ENCODE measurements around the gene LHFPL2. TPM values are rescaled to one million over a fixed set of nuclear protein-coding genes. Genes with fewer than 3 reads are reported as not detected.
A peak's percentile ranks its signal among the peaks of the same experiment; 100 is the strongest.

LHFPL2 gene
- polyA plus RNA-seq, 1 of the 3 experiments (the other 2 are of a cell fraction): 10.4 TPM

DNA sequence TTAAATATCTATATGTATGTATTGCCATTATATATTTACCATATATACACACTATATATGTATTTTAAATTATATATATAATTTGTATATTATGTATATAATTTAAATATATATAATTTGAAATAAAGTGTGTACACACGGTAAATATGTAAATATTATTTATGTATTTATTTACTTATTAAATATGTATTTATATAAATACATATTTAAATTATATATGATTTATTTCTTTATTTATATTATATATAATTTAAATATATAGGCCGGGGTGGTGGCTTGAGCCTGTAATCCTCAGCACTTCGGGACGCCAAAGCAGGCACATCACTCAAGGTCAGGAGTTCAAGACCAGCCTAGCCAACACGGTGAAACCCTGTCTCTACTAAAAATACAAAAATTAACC lies 31.3 kb upstream of the LHFPL2 start:
- H3K9ac ChIP-seq: no peak overlapping the region

DNA sequence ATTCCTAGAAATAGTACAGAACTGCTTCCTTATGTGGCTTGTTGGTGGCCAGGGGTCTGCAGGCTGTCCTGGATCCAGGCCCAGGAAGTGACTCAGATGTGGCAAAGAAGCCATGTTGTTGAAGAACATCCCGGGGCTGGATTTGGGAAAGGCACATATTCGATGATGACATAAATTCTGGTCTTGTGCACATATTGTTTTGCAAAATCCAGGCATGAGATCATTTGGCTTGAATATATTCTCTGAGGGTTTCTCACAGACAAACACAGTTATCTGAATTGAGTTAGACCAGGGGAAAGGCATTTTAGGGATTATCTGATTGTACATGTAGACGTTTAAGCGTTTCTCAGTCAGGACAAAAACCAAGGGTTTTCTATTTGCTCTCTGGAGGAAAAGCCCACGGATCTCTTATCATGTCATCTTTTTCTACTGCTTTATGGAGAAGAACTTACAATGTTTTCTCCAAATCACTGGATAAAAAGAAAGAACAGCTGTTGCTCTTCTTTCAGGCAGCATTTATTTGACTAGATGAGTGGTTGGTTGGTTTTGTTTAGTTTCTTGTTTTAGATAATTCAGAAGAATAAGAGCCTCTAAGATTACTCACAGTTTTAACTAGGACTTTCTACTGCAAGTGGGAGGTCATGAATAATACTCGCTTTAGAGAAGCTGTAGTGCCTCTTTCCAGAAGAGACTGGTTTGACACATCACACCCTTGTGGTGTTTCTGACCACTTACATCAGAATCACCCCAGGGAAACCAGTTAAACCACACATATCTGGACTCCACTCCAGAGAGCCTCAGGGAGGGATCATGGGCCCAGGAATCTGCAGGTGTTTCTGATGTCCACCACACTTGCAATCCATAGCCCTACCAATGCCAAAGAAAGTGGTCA lies 29.5 kb upstream of the LHFPL2 start:
- Histone ChIP-seq H3K4me1 (ENCODE audit: control insufficient read depth in 1 of 2, insufficient read depth in 2 of 2, low read depth in 1 of 2, low read length in 1 of 2) (peaks cover 12 to 13% of the 10 kb centered on the region in 2 experiments), H3K9me3 (no peaks in the 10 kb centered on the region), H3K4me3 (ENCODE audit: low read depth in 2 of 2, low read length in 1 of 2) (no peak overlapping the region), H3F3A (replicated peaks; ENCODE audit: insufficient read depth) (peaks cover 23% of the 10 kb centered on the region), H3K27me3 (ENCODE audit: insufficient read depth) (no peaks in the 10 kb centered on the region), H3K79me2 (ENCODE audit: insufficient read depth) (no peaks in the 10 kb centered on the region), H2AFZ (ENCODE audit: low read depth) (peak overlapping the region; percentile 19), H3K36me3 (replicated peaks in 1 of 2; ENCODE audit: control insufficient read depth in 1 of 2, insufficient read depth in 2 of 2, low read length in 1 of 2) (no peaks in the 10 kb centered on the region), H3K27ac (ENCODE audit: low read depth in 2 of 2, low read length in 1 of 2) (peak overlapping the region; percentile 88 to 94), H3K9ac (peak overlapping the region; percentile 42), H4K20me1 (ENCODE audit: insufficient read depth) (no peaks in the 10 kb centered on the region), H3K9me2 (no peaks in the 10 kb centered on the region), H3K4me2 (peak overlapping the region; percentile 31)
- ChIA-PET POLR2A (no interaction called here), CTCF (interaction anchor here (1.1 kb wide), 1 partner anchor 12 kb away, joined by 3 read pairs; no protein-coding TSS in a partner anchor)
- 17% methylated on average over 6 of the region's 6 CpGs for WGBS (ENCODE audit: low lambda C conversion rate)
- DNase-seq: peak; percentile 60
- TF ChIP-seq FOXJ3 (CRISPR knock-in tag; IDR thresholded peaks at IDR 0.05) (0 out of 2 replicates have a peak, but pooled peaks have one; percentile 28), GATA2 (CRISPR knock-in tag; IDR thresholded peaks at IDR 0.05) (peak; percentile 61), ZBTB33 (IDR thresholded peaks at IDR 0.05; ENCODE audit: borderline replicate concordance, low read depth) (no peak), FOSL2 (IDR thresholded peaks at IDR 0.05; ENCODE audit: borderline replicate concordance, low read depth) (peak; percentile 43; the same call in 1 of the 2 replicates), MEF2A (IDR thresholded peaks at IDR 0.05; ENCODE audit: borderline replicate concordance, low read depth) (no peak), NFIC (IDR thresholded peaks at IDR 0.05; ENCODE audit: borderline replicate concordance) (peak; percentile 57; the same call in 1 of the 2 replicates), YY1 (IDR thresholded peaks at IDR 0.05; ENCODE audit: low read depth) (peak; percentile 52; the same call in 1 of the 2 replicates), POLR2AphosphoS5 (IDR thresholded peaks at IDR 0.05; ENCODE audit: low read depth, low read length) (peak; percentile 12; the same call in 1 of the 2 replicates)
- TF ChIP-seq, protein P1, sequence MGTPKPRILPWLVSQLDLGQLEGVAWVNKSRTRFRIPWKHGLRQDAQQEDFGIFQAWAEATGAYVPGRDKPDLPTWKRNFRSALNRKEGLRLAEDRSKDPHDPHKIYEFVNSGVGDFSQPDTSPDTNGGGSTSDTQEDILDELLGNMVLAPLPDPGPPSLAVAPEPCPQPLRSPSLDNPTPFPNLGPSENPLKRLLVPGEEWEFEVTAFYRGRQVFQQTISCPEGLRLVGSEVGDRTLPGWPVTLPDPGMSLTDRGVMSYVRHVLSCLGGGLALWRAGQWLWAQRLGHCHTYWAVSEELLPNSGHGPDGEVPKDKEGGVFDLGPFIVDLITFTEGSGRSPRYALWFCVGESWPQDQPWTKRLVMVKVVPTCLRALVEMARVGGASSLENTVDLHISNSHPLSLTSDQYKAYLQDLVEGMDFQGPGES (IDR thresholded peaks at IDR 0.05; ENCODE audit: low read depth, low read length): no peak

More for the DNA sequence above, 31.3 kb upstream of the LHFPL2 start:
- Histone ChIP-seq H3K36me3 (replicated peaks in 1 of 2; ENCODE audit: control insufficient read depth in 1 of 2, insufficient read depth in 2 of 2, low read length in 1 of 2) (no peaks in the 10 kb centered on the region), H3F3A (replicated peaks; ENCODE audit: insufficient read depth) (peaks cover 23% of the 10 kb centered on the region), H3K4me1 (ENCODE audit: control insufficient read depth in 1 of 2, insufficient read depth in 2 of 2, low read depth in 1 of 2, low read length in 1 of 2) (peaks cover 12 to 13% of the 10 kb centered on the region in 2 experiments), H3K79me2 (ENCODE audit: insufficient read depth) (no peaks in the 10 kb centered on the region), H3K27me3 (ENCODE audit: insufficient read depth) (no peaks in the 10 kb centered on the region), H3K27ac (ENCODE audit: low read depth in 2 of 2, low read length in 1 of 2) (no peak overlapping the region), H3K9me3 (no peaks in the 10 kb centered on the region), H3K9me2 (no peaks in the 10 kb centered on the region), H3K4me3 (ENCODE audit: low read depth in 2 of 2, low read length in 1 of 2) (no peak overlapping the region), H4K20me1 (ENCODE audit: insufficient read depth) (no peaks in the 10 kb centered on the region), H2AFZ (ENCODE audit: low read depth) (no peak overlapping the region), H3K4me2 (no peak overlapping the region)
- POLR2A ChIA-PET: no interaction called here
- CTCF ChIA-PET: no interaction called here
- WGBS (ENCODE audit: low lambda C conversion rate): 93% methylated on average over 5 of the region's 5 CpGs
- no peak for DNase-seq
- TF ChIP-seq GABPA (IDR thresholded peaks at IDR 0.05; ENCODE audit: low read depth): no peak
- no peak for TF ChIP-seq SIN3A (IDR thresholded peaks at IDR 0.05; ENCODE audit: borderline replicate concordance, low read depth, low read length)
- TF ChIP-seq SMC3 (IDR thresholded peaks at IDR 0.05; ENCODE audit: low read depth, low read length): no peak
- no peak for TF ChIP-seq POLR2AphosphoS5 (IDR thresholded peaks at IDR 0.05; ENCODE audit: low read depth, low read length)
- TF ChIP-seq FOSL2 (IDR thresholded peaks at IDR 0.05; ENCODE audit: borderline replicate concordance, low read depth): no peak
- TF ChIP-seq, protein P1 (IDR thresholded peaks at IDR 0.05; ENCODE audit: low read depth, low read length): no peak
- no peak for TF ChIP-seq PBX3 (IDR thresholded peaks at IDR 0.05)
- TF ChIP-seq RFX5 (IDR thresholded peaks at IDR 0.05; ENCODE audit: low read length): no peak
- TF ChIP-seq MEF2A (IDR thresholded peaks at IDR 0.05; ENCODE audit: borderline replicate concordance, low read depth): no peak
